Measurements from ENCODE around the gene ESF1.

Gene ESF1

GRCh38 chr20:13671916-13672378, 112.8 kb downstream of the ESF1 start:
- DNase-seq, result no peak

- no peak for DNase-seq
Measured at GRCh38 chr20:13671512-13671911, 113.2 kb downstream of the ESF1 start.

- DNase-seq, result no peak
Measured at GRCh38 chr20:13670160-13670559, 114.6 kb downstream of the ESF1 start.

- DNase-seq, result no peak
Measured at GRCh38 chr20:13665709-13666395, 118.9 kb downstream of the ESF1 start.

All from SHP77 (cell line).